LNCAP (cell line): ENCODE results near the gene MYOD1.

Source experiments
- CTCF ChIP-seq: fragments of 450-650 bp; IDR thresholded peaks from 2 replicates; pipeline ENCODE4 v1.5.1; 2017; ENCODE audit warnings: mild to moderate bottlenecking

The MYOD1 gene

DNA sequence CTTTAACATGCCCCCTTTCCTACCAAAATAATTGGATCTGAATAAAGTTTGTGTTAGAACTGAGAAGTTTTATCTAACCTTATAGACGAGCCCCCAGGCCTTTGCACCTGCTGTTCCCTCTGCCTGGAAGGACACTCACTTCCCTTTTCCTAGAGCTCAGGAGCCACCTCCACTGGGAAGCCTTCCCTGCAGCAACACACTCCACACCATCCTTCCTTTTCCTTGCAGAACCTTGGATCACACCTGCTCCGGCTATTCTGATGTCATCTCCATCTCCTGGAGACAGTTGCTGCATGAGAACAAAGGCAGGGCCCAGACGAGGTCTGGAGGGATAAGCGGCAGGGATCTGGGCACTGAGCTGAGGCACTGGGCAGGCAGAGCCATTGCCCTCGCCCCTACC is 22.6 kb upstream of the MYOD1 start:
- TF ChIP-seq CTCF = no peak

- no peak for TF ChIP-seq CTCF
Observed at GRCh38 chr11:17697175-17697949, 22.0 kb upstream of the MYOD1 start.

- no peak for TF ChIP-seq CTCF
Observed at GRCh38 chr11:17699147-17700114, 19.9 kb upstream of the MYOD1 start.

DNA sequence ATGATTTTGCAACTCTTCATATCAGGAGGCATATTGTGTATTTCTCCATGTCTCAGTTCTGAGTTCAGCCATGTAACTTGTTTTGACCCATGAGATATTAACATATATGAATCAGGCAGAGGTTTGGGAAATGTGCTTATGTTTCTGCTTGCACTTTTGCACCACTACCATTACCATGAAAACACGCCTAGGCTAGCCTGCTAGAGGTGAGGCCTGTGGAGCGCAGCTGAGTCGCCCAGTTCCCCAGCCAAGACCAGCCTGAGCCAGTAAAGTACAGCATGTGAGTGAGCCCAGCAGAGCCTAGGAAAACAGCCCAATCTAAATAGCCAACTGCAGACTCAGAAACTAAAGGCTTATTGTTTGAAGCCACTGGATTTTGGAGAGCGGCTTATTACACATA is 18.4 kb upstream of the MYOD1 start:
- TF ChIP-seq CTCF = no peak

- TF ChIP-seq CTCF = no peak
Observed at GRCh38 chr11:17702876-17703275, 16.5 kb upstream of the MYOD1 start.

- no peak for TF ChIP-seq CTCF
Observed at GRCh38 chr11:17703951-17704350, 15.4 kb upstream of the MYOD1 start.

- TF ChIP-seq CTCF = no peak
Observed at GRCh38 chr11:17707830-17708229, 11.5 kb upstream of the MYOD1 start.
